K562 (cell line): ENCODE results near the gene NDUFA13. TPM values are rescaled to one million over a fixed set of nuclear protein-coding genes. Genes with fewer than 3 reads are reported as not detected.

Source experiments
- BRF2 ChIP-seq: IDR thresholded peaks from 3 replicates; pipeline ENCODE4 v1.6.1; 2011; ENCODE audit warnings: borderline replicate concordance, mild to moderate bottlenecking; ENCODE audit not compliant: insufficient read length, insufficient read depth
- CBX3 ChIP-seq, 2 experiments: IDR thresholded peaks; 1 replicate in 1 of 2; 2 replicates in 1 of 2; pipeline ENCODE4 v1.6.1; 2012; ENCODE audit warnings: inconsistent platforms in 2 of 2, low read length in 2 of 2, borderline replicate concordance in 1 of 2, control low read depth in 1 of 2
- CREB1 ChIP-seq, 2 experiments: sonication (generic) in 1 of 2; formaldehyde crosslinking in 1 of 2; IDR thresholded peaks; 2 replicates each; pipeline versions ENCODE4 v1.6.1 to v1.8.0; 2012 to 2022; ENCODE audit warnings: inconsistent platforms in 1 of 2, mild to moderate bottlenecking in 1 of 2, missing genetic modification reagents in 1 of 2, moderate library complexity in 1 of 2
- HOXB6 ChIP-seq: fragments of 250-450 bp; sonication (Bioruptor Pico); IDR thresholded peaks from 2 replicates; pipeline ENCODE4 v1.5.1; 2022; ENCODE audit warnings: mild to moderate bottlenecking, borderline replicate concordance
- KAT8 ChIP-seq: fragments of 450-650 bp; IDR thresholded peaks from 2 replicates; pipeline ENCODE4 v1.6.1; 2016; ENCODE audit warnings: low read depth, mild to moderate bottlenecking
- L3MBTL2 ChIP-seq: fragments of 450-650 bp; IDR thresholded peaks from 2 replicates; pipeline ENCODE4 v1.6.1; 2016; ENCODE audit warnings: mild to moderate bottlenecking, moderate library complexity
- MEF2D ChIP-seq: conservative IDR thresholded peaks from 2 replicates; pipeline ENCODE4 v1.6.1; 2016; ENCODE audit warnings: low read depth, missing genetic modification characterization, missing compliant biosample characterization
- MYC ChIP-seq, 2 experiments: fragments of 250-450 bp in 1 of 2; sonication (Bioruptor Pico) in 1 of 2; IDR thresholded peaks; 2 replicates each; pipeline versions ENCODE4 v1.5.1 to v1.6.1; 2012 to 2021; ENCODE audit warnings: low read depth in 2 of 2, borderline replicate concordance in 1 of 2, improper control_type of control experiment in 1 of 2, low read length in 1 of 2, mild to moderate bottlenecking in 1 of 2, moderate library complexity in 1 of 2
- SIX5 ChIP-seq, 2 experiments: IDR thresholded peaks; 2 replicates each; pipeline ENCODE4 v1.6.1; 2011; ENCODE audit warnings: low read length in 2 of 2, borderline replicate concordance in 1 of 2, low read depth in 1 of 2, mild to moderate bottlenecking in 1 of 2, moderate library complexity in 1 of 2; ENCODE audit not compliant: insufficient read depth in 1 of 2
- SMARCB1 ChIP-seq: IDR thresholded peaks from 2 replicates; pipeline ENCODE4 v1.6.1; 2011; ENCODE audit warnings: improper control_type of control experiment, low read depth; ENCODE audit not compliant: insufficient read length
- ZBTB8A ChIP-seq: fragments of 450-650 bp; IDR thresholded peaks from 2 replicates; pipeline ENCODE4 v1.6.1; 2018; ENCODE audit warnings: mild to moderate bottlenecking, moderate library complexity; ENCODE audit not compliant: partially characterized antibody
- ZFP36 ChIP-seq: fragments of 150-350 bp; IDR thresholded peaks from 2 replicates; pipeline ENCODE4 v1.6.1; 2018; ENCODE audit warnings: low read length, low read depth; ENCODE audit not compliant: partially characterized antibody
- ZNF395 ChIP-seq: fragments of 200-800 bp; sonication (Bioruptor generic); IDR thresholded peaks from 2 replicates; pipeline ENCODE4 v1.6.1; 2017; ENCODE audit warnings: missing genetic modification characterization, missing compliant biosample characterization
- ZNF41 ChIP-seq: fragments of 250-450 bp; sonication (Bioruptor Pico); conservative IDR thresholded peaks from 2 replicates; pipeline ENCODE4 v1.4.0; 2020; ENCODE audit warnings: mild to moderate bottlenecking
- ZNF764 ChIP-seq: fragments of 250-450 bp; sonication (Bioruptor Pico); IDR thresholded peaks from 2 replicates; pipeline ENCODE4 v1.4.0; 2020; ENCODE audit warnings: low read depth, mild to moderate bottlenecking, moderate library complexity
- polyA plus RNA-seq, 8 experiments: library from polyadenylated mRNA; depleted of rRNA in 4 of 8; stranded (reverse) in 5 of 8; unstranded in 3 of 8; fragments of >200 nt; fragmentation: Nextera tagmentation in 2 of 8; fragmentation: Illumina TruSeq in 1 of 8; extraction: Ambion mirVana in 2 of 8; extraction: Trizol in 1 of 8; gene quantifications; 2 replicates each; pipeline versions ENCODE4 v1.2.1 to v1.2.3, GENCODE V29; 2011 to 2014; ENCODE audit warnings: inconsistent platforms in 1 of 8, missing spikeins in 1 of 8
- total RNA-seq, 7 experiments: library from RNA; depleted of rRNA in 6 of 7; stranded (reverse); fragments of >200 nt in 6 of 7; fragmentation: Illumina TruSeq in 2 of 7; extraction: Trizol in 2 of 7; gene quantifications; 2 replicates each; pipeline versions ENCODE4 v1.2.1 to v1.2.3, GENCODE V29; 2011 to 2021; ENCODE audit warnings: low replicate concordance in 1 of 7
- TF ChIP-seq, protein P1 (sequence below): sonication (generic); formaldehyde crosslinking; IDR thresholded peaks from 2 replicates; pipeline ENCODE4 v1.8.0; 2023; ENCODE audit warnings: mild to moderate bottlenecking, missing genetic modification reagents
- TF ChIP-seq, protein P2 (sequence below): sonication (generic); formaldehyde crosslinking; IDR thresholded peaks from 2 replicates; pipeline ENCODE4 v1.9.0; 2022; ENCODE audit warnings: mild to moderate bottlenecking, missing genetic modification reagents
- TF ChIP-seq, protein P3 (sequence below), 2 experiments: fragments of 450-650 bp; conservative IDR thresholded peaks; 2 replicates each; pipeline ENCODE4 v1.6.1; 2017; ENCODE audit warnings: mild to moderate bottlenecking in 2 of 2, moderate library complexity in 2 of 2

NDUFA13 gene
- total and polyA plus RNA-seq, 9 of the 15 experiments (the other 6 are each of a cell fraction or from before 2014, with no cell fraction given): 146 to 596 (median 429) TPM

GRCh38 chr19:19540064-19540714, 24.2 kb downstream of the NDUFA13 start (continued):
- no peak for TF ChIP-seq ZNF395 (CRISPR knock-in tag)
- TF ChIP-seq KAT8: no peak
- TF ChIP-seq, protein P1, sequence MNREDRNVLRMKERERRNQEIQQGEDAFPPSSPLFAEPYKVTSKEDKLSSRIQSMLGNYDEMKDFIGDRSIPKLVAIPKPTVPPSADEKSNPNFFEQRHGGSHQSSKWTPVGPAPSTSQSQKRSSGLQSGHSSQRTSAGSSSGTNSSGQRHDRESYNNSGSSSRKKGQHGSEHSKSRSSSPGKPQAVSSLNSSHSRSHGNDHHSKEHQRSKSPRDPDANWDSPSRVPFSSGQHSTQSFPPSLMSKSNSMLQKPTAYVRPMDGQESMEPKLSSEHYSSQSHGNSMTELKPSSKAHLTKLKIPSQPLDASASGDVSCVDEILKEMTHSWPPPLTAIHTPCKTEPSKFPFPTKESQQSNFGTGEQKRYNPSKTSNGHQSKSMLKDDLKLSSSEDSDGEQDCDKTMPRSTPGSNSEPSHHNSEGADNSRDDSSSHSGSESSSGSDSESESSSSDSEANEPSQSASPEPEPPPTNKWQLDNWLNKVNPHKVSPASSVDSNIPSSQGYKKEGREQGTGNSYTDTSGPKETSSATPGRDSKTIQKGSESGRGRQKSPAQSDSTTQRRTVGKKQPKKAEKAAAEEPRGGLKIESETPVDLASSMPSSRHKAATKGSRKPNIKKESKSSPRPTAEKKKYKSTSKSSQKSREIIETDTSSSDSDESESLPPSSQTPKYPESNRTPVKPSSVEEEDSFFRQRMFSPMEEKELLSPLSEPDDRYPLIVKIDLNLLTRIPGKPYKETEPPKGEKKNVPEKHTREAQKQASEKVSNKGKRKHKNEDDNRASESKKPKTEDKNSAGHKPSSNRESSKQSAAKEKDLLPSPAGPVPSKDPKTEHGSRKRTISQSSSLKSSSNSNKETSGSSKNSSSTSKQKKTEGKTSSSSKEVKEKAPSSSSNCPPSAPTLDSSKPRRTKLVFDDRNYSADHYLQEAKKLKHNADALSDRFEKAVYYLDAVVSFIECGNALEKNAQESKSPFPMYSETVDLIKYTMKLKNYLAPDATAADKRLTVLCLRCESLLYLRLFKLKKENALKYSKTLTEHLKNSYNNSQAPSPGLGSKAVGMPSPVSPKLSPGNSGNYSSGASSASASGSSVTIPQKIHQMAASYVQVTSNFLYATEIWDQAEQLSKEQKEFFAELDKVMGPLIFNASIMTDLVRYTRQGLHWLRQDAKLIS (CRISPR knock-in tag): no peak
- TF ChIP-seq BRF2: no peak
- TF ChIP-seq, protein P2, sequence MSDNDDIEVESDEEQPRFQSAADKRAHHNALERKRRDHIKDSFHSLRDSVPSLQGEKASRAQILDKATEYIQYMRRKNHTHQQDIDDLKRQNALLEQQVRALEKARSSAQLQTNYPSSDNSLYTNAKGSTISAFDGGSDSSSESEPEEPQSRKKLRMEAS (CRISPR knock-in tag): peak; percentile 91
- TF ChIP-seq HOXB6: no peak
- TF ChIP-seq, protein P3, sequence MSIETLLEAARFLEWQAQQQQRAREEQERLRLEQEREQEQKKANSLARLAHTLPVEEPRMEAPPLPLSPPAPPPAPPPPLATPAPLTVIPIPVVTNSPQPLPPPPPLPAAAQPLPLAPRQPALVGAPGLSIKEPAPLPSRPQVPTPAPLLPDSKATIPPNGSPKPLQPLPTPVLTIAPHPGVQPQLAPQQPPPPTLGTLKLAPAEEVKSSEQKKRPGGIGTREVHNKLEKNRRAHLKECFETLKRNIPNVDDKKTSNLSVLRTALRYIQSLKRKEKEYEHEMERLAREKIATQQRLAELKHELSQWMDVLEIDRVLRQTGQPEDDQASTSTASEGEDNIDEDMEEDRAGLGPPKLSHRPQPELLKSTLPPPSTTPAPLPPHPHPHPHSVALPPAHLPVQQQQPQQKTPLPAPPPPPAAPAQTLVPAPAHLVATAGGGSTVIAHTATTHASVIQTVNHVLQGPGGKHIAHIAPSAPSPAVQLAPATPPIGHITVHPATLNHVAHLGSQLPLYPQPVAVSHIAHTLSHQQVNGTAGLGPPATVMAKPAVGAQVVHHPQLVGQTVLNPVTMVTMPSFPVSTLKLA (conservative IDR thresholded peaks at IDR 0.05): peak in 1 of 2 experiments; percentile 43; a peak in 1 of 4 replicates
- peak; percentile 91 for TF ChIP-seq MYC (IDR thresholded peaks at IDR 0.05; ENCODE audit: low read depth, low read length)
- no peak for TF ChIP-seq MYC (CRISPR knock-in tag; IDR thresholded peaks at IDR 0.05; ENCODE audit: borderline replicate concordance, low read depth)
- no peak for TF ChIP-seq ZNF764 (CRISPR knock-in tag)
- TF ChIP-seq ZFP36: no peak
- TF ChIP-seq MEF2D: no peak
- 0 out of 3 replicates have a peak, but pooled peaks of 1 of the 2 experiments have one; percentile 29 for TF ChIP-seq CBX3 (IDR thresholded peaks at IDR 0.05; ENCODE audit: borderline replicate concordance in 1 of 2, low read length in 2 of 2)
- TF ChIP-seq ZBTB8A: no peak
- TF ChIP-seq CREB1 (IDR thresholded peaks at IDR 0.05): peak; percentile 58
- no peak for TF ChIP-seq CREB1 (CRISPR knock-in tag; IDR thresholded peaks at IDR 0.05)
- no peak for TF ChIP-seq SIX5 (IDR thresholded peaks at IDR 0.05; ENCODE audit: borderline replicate concordance in 1 of 2, insufficient read depth in 1 of 2, low read depth in 1 of 2, low read length in 2 of 2)
- no peak for TF ChIP-seq ZNF41
- TF ChIP-seq L3MBTL2: peak; percentile 98
- TF ChIP-seq SMARCB1: no peak
